GM11168 (cell line): ENCODE results near the gene TTC28.

Source experiments
- in situ Hi-C: fragments of 300-500 bp; cut with MboI; formaldehyde crosslinking; loops from one replicate; pipeline ENCODE4 v1.12.0; 2022; ENCODE audit warnings: low sequenced_read_pairs; ENCODE audit not compliant: unreplicated experiment

TTC28 gene

DNA sequence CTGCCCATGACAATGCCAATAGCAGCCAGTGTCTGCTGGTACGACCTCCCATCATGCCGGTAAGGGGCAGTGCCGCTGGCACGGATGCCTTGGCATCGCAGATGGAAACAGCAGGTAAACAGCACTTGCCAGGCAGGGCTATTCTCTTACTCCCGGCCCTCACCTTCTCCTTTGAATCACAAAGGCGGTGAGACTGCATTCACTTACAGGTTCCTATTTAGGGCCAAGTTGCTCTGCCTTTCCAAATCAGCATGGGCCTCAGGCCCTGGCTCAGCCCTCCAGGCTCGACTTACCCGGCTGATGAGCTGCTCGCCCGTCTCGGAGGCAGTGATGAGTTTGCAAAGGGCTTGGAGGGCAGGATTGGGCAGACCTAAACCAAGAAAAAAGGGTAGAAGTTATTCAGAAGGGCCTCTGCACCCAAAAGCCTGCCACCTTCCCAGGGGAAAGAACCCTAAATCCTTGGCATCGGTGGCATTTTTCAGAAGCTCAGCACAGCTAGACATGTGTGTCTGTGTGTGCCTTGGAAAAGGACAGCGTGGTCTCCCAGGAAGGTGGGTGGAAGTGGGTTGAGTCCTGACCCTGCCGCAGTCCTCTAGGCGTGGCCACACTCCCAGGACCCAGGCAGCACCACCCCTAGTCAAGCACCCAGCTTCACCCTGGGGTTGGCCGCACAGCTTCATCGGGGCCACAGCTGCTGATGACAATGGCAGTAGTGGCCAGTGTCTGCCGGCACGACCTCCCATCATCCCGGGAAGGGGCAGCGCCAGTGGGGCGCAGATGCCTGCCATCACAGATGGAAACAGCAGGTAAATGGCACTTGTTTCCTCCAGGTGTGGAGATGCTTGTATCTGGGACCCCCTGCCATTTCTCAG is 687.1 kb downstream of the TTC28 start:
- in situ Hi-C loops, result no loop called here

DNA sequence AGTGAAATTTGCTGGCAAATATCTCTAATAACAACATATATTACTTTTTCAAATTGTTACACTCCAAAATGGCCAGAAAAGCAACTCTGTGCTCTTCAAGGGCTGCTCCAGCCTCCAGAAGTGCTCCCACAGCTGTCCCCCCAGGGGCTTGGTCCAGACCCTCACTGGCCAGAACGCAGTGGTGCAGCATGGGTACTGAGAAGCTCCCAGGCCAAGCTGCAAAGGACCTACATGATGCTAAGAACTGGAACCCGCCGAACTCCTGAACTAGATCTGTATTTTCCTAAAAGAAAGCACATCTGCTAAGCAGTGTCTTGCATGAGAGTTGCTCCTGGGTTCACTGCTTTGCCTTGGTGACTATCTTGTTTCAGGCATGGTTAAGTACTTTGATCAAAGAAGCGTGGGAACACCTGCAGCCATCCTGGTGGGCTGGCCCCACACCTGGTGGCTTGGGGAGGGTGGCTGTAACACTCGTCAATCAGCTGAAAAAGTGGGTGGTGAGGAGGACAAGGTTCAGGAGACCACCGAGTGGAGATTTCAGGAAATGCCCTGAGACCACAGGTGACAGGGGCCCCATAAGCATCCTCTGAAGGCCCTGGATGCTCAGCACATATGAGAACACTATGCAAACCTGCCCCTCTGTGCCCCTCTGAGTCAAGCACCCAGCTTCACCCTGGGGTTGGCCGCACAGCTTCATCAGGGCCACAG is 687.9 kb downstream of the TTC28 start:
- in situ Hi-C loops, result no loop called here

DNA sequence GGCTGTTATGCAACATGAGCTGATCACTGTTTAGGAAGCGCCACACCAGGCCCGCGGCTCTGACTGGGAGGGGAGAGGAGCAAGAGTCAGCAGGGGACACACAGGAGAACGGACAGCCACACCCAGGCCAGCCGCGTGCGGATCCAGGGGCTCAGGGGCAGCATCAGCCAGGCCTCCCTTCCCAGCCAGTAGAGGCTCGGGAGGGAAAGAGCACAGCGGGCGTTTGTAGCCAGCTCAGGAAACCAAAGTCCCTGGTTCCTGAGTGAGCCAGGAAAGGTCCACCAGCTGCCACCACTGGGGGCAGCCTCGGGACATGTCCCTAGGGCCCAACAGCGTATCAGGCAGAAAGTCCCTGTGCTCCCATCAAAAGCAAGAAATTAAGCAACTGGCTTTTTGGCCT is 688.8 kb downstream of the TTC28 start:
- in situ Hi-C loops, result no loop called here

GRCh38 chr22:27990451-27990840 is 689.2 kb downstream of the TTC28 start:
- in situ Hi-C loops, result no loop called here

- in situ Hi-C loops, result no loop called here
Measured at GRCh38 chr22:27989758-27990450, 689.7 kb downstream of the TTC28 start.

DNA sequence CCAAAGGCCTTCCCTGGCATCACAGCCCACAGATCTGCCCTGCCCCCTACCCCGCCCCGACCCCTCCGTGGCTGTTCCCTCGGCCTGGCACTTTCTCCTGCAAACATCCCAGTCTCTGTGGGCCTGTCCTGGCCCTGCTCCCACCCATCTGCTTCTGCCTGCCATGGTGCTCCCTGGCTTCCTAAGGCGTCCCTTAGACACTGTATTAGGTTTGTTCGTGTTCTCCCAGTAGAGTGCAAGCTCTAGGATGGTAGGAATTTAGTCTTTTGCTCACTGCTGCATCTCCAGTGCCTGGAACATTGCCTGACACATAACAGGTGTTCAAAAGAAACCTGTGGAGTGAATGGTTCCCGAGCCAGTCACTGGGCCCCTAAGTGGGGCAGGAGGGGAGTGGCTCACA is 690.9 kb downstream of the TTC28 start:
- in situ Hi-C loops, result no loop called here

DNA sequence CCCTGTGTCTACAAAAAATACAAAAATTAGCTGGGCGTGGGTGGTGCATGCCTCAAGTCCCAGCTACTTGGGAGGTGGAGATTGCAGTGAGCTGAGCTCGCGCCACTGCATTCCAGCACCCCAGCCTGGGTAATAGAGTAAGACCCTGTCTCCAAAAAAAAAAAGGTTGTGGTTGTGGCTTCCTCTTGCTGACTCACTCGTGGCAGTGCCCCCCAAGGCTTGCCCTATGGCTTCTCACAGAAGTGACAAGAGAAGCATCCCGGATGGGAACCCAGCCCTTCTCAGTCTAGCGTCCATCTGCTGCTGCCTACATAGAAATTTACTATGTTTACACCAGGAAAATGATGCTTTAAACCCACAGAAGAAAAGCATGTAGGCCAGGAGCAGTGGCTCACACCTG is 692.1 kb downstream of the TTC28 start:
- in situ Hi-C loops, result no loop called here

DNA sequence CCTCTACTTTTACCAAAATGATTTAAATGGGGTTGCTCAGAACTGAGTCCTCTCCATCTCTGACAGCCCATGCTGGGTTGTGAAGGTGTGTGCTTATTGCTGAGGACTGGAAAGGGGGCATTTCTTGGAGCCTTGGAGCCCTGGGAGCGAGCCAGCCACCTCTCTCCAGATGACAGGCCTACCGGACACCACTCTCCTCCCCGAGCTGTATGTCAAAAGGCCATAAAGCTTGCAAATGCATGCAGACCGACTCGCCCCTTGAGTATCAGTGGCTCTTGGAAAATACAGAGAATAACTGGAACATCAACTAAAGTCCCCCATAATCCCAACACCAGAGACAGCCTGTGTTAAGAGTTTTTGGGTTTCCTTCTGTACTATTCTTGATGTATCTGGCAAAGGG is 692.7 kb downstream of the TTC28 start:
- in situ Hi-C loops, result no loop called here

DNA sequence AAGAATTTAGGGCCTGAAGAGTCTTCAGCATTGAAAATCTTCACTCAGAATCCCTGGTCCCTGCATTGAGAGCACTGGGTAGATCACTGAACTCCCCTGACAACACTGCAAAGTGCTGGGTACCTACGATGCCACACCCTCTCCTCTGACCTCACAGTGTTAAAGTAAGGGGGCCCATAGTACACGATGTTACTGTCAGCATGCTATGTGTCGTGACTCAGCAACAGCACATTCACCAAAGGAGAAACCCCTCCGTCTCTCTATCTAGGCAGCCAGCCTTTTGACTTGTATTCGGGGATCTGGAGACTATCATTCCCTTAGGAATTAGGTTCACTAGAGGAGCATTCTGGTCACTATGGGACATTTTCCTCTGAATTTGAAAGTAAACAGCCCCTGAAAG is 693.2 kb downstream of the TTC28 start:
- in situ Hi-C loops, result no loop called here

DNA sequence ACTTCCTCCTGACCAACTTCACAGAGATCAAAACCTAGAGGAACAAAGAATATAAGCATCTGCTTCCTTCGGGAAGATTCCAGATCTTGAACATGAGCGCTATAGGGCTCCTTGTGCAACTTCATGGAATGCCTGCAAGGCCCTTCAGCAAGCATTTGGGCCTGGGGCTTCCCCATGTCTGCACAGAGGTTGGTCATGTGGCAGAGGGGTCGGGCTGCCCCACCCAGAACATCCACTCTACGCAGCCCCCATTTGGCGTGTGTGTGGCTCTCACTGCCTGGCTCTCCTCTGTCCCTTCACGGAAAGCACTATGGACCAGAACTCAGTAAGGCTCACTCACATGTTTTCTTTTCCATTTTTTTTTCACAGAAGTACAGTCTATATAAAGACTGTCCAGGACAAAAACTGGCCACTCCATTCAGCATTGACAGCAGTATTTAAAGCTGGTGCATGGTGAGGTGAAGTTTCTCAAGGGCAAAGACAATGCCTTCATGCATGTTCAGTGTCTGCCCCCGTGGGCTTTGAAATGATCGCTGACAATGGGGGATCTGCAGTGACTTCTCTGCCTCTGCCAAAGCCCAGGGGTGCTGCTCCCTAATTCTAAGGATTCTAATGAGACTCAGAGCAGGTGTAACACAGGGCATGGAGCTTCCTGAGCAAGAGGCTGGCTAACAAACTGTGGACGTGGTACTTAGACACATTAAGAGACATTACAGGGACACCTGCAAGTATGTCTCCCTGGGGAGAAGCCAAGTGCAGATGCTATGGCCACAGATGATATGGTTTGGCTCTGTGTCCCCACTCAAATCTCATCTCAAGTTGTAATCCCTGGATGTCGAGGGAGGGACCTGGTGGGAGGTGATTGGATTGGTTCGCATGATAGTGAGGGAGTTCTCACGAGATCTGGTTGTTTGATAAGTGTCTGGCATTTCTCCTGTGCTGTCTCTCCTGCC is 694.0 kb downstream of the TTC28 start:
- in situ Hi-C loops, result no loop called here

- in situ Hi-C loops, result loop anchor here (5.0 kb wide), 1 partner anchor 52 kb away; no protein-coding TSS in a partner anchor
Measured at GRCh38 chr22:27984723-27985122, 694.9 kb downstream of the TTC28 start.

GRCh38 chr22:27984001-27984695 is 695.5 kb downstream of the TTC28 start:
- in situ Hi-C loops, result loop anchor here (5.0 kb wide), 1 partner anchor 52 kb away; no protein-coding TSS in a partner anchor

- in situ Hi-C loops, result loop anchor here (5.0 kb wide), 1 partner anchor 51 kb away; no protein-coding TSS in a partner anchor
Measured at GRCh38 chr22:27983361-27983791, 696.3 kb downstream of the TTC28 start.

DNA sequence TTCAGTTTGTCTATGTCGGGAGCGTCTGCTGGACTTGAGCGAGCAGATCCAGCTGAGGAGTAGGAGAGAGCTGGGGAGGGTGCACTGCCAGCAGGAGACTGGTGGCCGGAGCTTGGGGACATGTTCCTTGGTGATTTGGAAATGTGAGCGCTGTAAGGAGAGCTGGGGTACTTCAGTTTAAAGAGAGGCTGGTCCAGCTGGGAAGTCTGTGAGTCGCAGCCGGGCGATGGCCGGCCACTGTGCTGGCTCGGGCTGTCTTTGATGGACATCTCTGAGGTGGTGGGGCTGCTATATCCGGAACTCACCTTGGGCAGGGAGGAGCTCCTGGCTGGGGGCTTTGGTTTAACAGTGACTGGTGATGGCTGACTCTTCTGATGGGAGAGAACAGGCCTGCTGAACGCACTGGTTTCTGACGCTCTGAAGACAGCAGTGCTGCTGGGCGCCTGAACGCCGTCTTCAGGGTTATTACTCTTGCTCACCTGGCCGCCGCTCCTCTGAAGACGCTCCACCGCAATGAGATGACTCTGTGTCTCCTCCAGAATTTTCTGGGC is 696.9 kb downstream of the TTC28 start:
- in situ Hi-C loops, result loop anchor here (5.0 kb wide), 1 partner anchor 50 kb away; no protein-coding TSS in a partner anchor

- in situ Hi-C loops, result loop anchor here (5.0 kb wide), 1 partner anchor 50 kb away; no protein-coding TSS in a partner anchor
Measured at GRCh38 chr22:27982106-27982505, 697.5 kb downstream of the TTC28 start.

- in situ Hi-C loops, result loop anchor here (5.0 kb wide), 1 partner anchor 48 kb away; no protein-coding TSS in a partner anchor
Measured at GRCh38 chr22:27980424-27981148, 699.1 kb downstream of the TTC28 start.

- in situ Hi-C loops, result no loop called here
Measured at GRCh38 chr22:27978802-27979201, 700.8 kb downstream of the TTC28 start.

- in situ Hi-C loops, result no loop called here
Measured at GRCh38 chr22:27978317-27978716, 701.3 kb downstream of the TTC28 start.
